MM.1S (cell line): Measurements from ENCODE around the gene SMIM1.

ENCODE experiments used
- EZH2phosphoT487 ChIP-seq: fragments of 300-600 bp; sonication (generic); IDR thresholded peaks from 2 replicates; pipeline ENCODE4 v1.6.1; 2018; ENCODE audit warnings: antibody characterized with exemption, low read length
- TF ChIP-seq, protein P1 (sequence below): fragments of 300-600 bp; sonication (generic); IDR thresholded peaks from 2 replicates; pipeline ENCODE4 v1.5.1; 2016; ENCODE audit warnings: antibody characterized with exemption, low read length, mixed read lengths

DNA sequence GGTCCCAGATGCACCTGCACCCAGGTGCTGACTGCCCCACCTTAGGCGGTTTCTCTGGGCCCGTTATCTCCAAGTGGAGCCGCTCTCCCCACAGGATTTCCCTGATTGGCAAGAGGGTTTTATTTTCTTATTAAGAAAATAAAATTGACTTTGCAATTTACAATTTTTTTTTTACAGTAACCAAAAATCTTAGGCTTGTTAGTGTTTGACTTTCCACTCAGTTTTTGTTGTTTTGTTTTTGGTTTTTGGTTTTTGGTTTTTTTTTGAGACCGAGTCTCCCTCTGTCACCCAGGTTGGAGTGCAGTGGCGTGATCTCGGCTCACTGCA, 25.1 kb upstream of the SMIM1 start:
- TF ChIP-seq, protein P1, sequence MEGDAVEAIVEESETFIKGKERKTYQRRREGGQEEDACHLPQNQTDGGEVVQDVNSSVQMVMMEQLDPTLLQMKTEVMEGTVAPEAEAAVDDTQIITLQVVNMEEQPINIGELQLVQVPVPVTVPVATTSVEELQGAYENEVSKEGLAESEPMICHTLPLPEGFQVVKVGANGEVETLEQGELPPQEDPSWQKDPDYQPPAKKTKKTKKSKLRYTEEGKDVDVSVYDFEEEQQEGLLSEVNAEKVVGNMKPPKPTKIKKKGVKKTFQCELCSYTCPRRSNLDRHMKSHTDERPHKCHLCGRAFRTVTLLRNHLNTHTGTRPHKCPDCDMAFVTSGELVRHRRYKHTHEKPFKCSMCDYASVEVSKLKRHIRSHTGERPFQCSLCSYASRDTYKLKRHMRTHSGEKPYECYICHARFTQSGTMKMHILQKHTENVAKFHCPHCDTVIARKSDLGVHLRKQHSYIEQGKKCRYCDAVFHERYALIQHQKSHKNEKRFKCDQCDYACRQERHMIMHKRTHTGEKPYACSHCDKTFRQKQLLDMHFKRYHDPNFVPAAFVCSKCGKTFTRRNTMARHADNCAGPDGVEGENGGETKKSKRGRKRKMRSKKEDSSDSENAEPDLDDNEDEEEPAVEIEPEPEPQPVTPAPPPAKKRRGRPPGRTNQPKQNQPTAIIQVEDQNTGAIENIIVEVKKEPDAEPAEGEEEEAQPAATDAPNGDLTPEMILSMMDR, result no peak
- no peak for TF ChIP-seq EZH2phosphoT487
